ENCODE data around the gene KLHL7. TPM values are rescaled to one million over a fixed set of nuclear protein-coding genes. Genes with fewer than 3 reads are reported as not detected.

Gene KLHL7
- total RNA-seq, 1 experiment from 2014 or later: 46.3 TPM

GRCh38 chr7:23133797-23134196 lies 28.2 kb downstream of the KLHL7 start:
- Histone ChIP-seq H3K9me3 (ENCODE audit: insufficient read depth, low read depth) (peaks cover 4% of the 10 kb centered on the region; the same call in 1 of the 2 replicates), H3K4me1 (replicated peaks; ENCODE audit: insufficient read depth) (no peaks in the 10 kb centered on the region), H3K27ac (no peak overlapping the region), H3K36me3 (ENCODE audit: low read depth) (no peaks in the 10 kb centered on the region; the same call in 1 of the 2 replicates), H3K79me2 (ENCODE audit: low read depth) (no peaks in the 10 kb centered on the region), H4K20me1 (ENCODE audit: insufficient read depth) (no peaks in the 10 kb centered on the region), H3F3A (ENCODE audit: insufficient read depth, low read depth) (no peaks in the 10 kb centered on the region), H2AFZ (no peak overlapping the region), H3K4me2 (no peak overlapping the region), H3K9me2 (ENCODE audit: insufficient read depth) (no peaks in the 10 kb centered on the region), H3K4me3 (no peak overlapping the region), H3K27me3 (ENCODE audit: insufficient read depth, low read depth) (no peaks in the 10 kb centered on the region)
- TF ChIP-seq, protein P1, sequence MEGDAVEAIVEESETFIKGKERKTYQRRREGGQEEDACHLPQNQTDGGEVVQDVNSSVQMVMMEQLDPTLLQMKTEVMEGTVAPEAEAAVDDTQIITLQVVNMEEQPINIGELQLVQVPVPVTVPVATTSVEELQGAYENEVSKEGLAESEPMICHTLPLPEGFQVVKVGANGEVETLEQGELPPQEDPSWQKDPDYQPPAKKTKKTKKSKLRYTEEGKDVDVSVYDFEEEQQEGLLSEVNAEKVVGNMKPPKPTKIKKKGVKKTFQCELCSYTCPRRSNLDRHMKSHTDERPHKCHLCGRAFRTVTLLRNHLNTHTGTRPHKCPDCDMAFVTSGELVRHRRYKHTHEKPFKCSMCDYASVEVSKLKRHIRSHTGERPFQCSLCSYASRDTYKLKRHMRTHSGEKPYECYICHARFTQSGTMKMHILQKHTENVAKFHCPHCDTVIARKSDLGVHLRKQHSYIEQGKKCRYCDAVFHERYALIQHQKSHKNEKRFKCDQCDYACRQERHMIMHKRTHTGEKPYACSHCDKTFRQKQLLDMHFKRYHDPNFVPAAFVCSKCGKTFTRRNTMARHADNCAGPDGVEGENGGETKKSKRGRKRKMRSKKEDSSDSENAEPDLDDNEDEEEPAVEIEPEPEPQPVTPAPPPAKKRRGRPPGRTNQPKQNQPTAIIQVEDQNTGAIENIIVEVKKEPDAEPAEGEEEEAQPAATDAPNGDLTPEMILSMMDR (conservative IDR thresholded peaks at IDR 0.05): no peak
- TF ChIP-seq EZH2 (IDR thresholded peaks at IDR 0.05; ENCODE audit: low read depth): no peak
- ChIA-PET POLR2A (ENCODE audit: unreplicated experiment) (no interaction called here), CTCF (no interaction called here)
- DNase-seq: no peak
- BruUV-seq (replicated peaks): no TSS peak
- intact Hi-C loops (cut with micrococcal nuclease; ENCODE audit: unreplicated experiment): no loop called here

DNA sequence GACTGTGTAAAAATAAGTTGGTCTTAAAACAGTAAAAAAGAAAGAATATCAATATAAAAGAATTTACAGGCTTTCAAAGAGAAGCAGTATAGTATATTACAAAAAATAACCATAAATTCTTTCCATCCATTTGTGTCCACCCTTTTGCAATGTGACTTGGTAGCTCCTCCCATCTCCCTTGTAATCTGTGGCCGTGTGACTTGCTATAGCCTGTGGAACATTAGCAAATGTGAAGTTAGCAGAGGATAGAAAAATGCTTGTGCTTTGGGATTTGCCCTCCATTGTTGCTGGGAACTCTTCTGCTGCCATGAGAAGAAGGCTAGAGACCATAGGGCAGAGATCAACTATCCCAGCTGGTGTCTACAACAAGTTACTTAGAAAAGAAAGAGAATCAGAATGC lies 30.2 kb downstream of the KLHL7 start:
- DNase-seq: no peak
- no peaks in the 10 kb centered on the region for H4K20me1 ChIP-seq (ENCODE audit: insufficient read depth)
- H3K9me3 ChIP-seq (ENCODE audit: insufficient read depth, low read depth): peaks cover 4% of the 10 kb centered on the region; the same call in 1 of the 2 replicates
- intact Hi-C loops (cut with micrococcal nuclease; ENCODE audit: unreplicated experiment): no loop called here
- TF ChIP-seq, protein P1 (conservative IDR thresholded peaks at IDR 0.05): no peak
- no peak for TF ChIP-seq EZH2 (IDR thresholded peaks at IDR 0.05; ENCODE audit: low read depth)
- no peak overlapping the region for H3K4me3 ChIP-seq
- no peaks in the 10 kb centered on the region for H3K4me1 ChIP-seq (replicated peaks; ENCODE audit: insufficient read depth)
- H3K27me3 ChIP-seq (ENCODE audit: insufficient read depth, low read depth): no peaks in the 10 kb centered on the region
- H2AFZ ChIP-seq: no peak overlapping the region
- POLR2A ChIA-PET (ENCODE audit: unreplicated experiment): no interaction called here
- H3F3A ChIP-seq (ENCODE audit: insufficient read depth, low read depth): no peaks in the 10 kb centered on the region
- H3K4me2 ChIP-seq: no peak overlapping the region
- H3K36me3 ChIP-seq (ENCODE audit: low read depth): no peaks in the 10 kb centered on the region
- H3K27ac ChIP-seq: no peak overlapping the region
- no TSS peak for BruUV-seq (replicated peaks)
- H3K9me2 ChIP-seq (ENCODE audit: insufficient read depth): no peaks in the 10 kb centered on the region
- H3K79me2 ChIP-seq (ENCODE audit: low read depth): no peaks in the 10 kb centered on the region
- CTCF ChIA-PET: no interaction called here

- no peak overlapping the region for H3K4me2 ChIP-seq
- ChIA-PET CTCF (no interaction called here), POLR2A (ENCODE audit: unreplicated experiment) (no interaction called here)
- no peaks in the 10 kb centered on the region for H3K79me2 ChIP-seq (ENCODE audit: low read depth)
- intact Hi-C loops (cut with micrococcal nuclease; ENCODE audit: unreplicated experiment): no loop called here
- no peaks in the 10 kb centered on the region for H3K9me2 ChIP-seq (ENCODE audit: insufficient read depth)
- no peak for DNase-seq
- TF ChIP-seq, protein P1 (conservative IDR thresholded peaks at IDR 0.05): no peak
- no peak for TF ChIP-seq EZH2 (IDR thresholded peaks at IDR 0.05; ENCODE audit: low read depth)
- BruUV-seq (replicated peaks): no TSS peak
- no peak overlapping the region for H3K4me3 ChIP-seq
- H3F3A ChIP-seq (ENCODE audit: insufficient read depth, low read depth): no peaks in the 10 kb centered on the region
- H3K36me3 ChIP-seq (ENCODE audit: low read depth): no peaks in the 10 kb centered on the region
- no peak overlapping the region for H2AFZ ChIP-seq
- H3K9me3 ChIP-seq (ENCODE audit: insufficient read depth, low read depth): peaks cover 3% of the 10 kb centered on the region; the same call in 1 of the 2 replicates
- H4K20me1 ChIP-seq (ENCODE audit: insufficient read depth): no peaks in the 10 kb centered on the region
- H3K27ac ChIP-seq: no peak overlapping the region
- H3K4me1 ChIP-seq (replicated peaks; ENCODE audit: insufficient read depth): no peaks in the 10 kb centered on the region
- no peaks in the 10 kb centered on the region for H3K27me3 ChIP-seq (ENCODE audit: insufficient read depth, low read depth)
Measured at GRCh38 chr7:23136216-23136615, 30.6 kb downstream of the KLHL7 start.
